Superior temporal gyrus (tissue), 1 donor: Measurements from ENCODE around the gene TENM4.

Source experiments
- DNase-seq: peaks from one replicate; pipeline ENCODE4 v3.0.0-alpha.2; 2016; ENCODE audit errors: extremely low spot score

TENM4 gene

DNA sequence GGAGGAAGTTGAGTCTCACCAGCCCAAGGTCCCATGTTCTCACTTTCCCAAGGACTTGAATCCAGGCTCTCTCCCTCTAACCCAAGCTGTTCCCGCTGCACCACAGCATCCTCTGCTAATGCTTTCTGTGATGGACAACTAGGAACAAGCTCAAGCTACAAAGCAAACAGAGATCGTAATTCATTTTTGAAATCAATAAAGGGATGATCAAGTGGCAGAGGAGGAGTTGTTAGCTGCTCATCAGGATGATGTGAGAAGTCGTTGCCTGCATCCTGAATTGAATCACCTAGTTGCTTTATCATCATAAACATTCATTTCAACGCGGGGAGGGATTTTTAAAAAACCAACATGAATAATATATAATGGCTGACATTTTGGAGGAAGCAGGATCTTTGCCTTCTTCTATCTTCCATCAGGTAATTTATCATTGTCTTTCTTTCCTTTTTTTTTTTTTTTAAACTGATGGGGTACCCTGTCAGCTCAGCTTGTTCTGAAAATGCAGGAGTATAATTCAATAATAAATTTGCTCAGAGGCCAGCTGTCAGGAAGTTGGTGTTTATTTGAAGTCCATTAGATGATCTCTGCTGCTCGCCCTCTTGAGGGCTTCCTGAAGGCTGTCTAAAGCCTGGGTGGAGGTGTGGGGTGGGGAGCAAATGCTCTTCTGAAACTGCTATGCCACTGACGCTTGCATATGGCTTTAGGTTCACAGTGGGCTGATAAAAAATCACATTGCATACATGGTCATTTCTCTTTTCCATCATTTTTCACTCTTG, 691.7 kb downstream of the TENM4 start:
- DNase-seq, result no peak

DNA sequence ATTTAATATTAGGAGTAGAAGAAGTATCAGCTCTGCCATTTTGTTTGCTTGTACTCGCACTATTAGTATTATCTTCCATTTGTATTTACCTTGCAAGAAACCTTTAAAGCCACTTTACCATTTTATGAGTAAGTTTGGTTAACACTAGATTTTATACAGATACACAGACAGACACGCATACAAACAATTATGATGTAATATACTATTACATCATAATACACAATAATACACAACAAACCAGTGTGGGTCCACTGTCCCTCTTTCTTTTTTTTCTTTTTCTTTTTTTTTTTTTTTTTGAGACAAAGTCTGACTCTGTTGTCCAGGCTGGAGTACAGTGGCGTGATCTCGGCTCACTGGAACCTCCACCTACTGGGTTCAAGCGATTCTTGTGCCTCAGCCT, 695.9 kb downstream of the TENM4 start:
- no peak for DNase-seq

DNA sequence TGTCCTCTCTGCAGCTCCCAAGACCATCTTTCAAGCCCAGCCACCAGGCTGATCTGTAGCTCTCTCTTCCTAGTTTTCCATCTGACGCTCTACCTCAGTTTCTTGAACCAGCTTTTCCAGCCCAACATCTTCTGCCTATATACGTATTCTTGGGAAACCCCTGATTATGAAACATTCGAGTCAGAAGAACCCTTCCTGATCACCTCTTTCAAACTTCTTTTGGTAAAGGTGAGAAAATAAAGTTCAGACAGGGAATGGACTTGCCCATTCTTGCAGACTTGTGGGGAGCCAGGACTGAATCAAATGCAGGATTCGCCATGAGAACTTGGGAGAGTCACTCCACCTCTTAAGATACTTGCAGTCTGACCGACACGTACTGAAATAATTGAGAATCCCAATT, 696.6 kb downstream of the TENM4 start:
- DNase-seq, result no peak

DNA sequence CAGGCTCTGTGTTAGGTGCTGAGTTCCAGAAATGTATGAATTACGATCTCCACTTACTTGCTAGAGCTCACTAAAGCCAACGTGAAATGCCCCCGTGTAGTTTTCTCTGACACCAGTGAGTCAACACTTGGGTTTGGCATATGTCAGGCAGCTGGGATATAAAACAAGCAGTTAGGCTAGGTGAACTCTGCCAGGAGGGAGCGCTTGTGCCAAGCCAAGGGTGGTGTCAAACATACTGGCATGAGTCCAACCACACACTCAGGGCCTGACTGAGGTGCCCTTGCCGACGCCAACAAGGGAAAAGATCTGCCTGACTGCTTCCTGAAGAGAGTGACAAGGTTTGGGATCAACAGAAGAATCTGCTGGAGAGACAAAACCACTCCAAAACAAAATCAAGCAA, 698.4 kb downstream of the TENM4 start:
- no peak for DNase-seq

DNA sequence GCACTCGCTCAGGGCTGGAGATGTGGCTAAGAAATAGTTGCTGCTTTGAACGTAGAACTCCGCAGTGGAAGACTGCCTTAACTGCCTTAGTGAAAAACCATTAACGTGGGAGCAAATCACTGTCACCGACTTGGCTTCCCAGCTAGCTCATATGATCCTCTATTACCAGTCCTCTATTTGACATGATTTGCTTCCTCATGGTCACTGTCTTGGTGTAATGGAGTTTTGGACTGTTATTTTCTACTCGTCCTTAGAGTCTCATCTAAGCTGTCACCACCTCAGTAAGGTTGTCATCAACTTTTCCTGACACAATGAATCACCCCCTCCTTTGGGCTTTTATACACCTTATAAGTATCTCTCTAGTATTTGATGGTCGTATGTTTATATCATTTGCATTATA, 699.1 kb downstream of the TENM4 start:
- no peak for DNase-seq

DNA sequence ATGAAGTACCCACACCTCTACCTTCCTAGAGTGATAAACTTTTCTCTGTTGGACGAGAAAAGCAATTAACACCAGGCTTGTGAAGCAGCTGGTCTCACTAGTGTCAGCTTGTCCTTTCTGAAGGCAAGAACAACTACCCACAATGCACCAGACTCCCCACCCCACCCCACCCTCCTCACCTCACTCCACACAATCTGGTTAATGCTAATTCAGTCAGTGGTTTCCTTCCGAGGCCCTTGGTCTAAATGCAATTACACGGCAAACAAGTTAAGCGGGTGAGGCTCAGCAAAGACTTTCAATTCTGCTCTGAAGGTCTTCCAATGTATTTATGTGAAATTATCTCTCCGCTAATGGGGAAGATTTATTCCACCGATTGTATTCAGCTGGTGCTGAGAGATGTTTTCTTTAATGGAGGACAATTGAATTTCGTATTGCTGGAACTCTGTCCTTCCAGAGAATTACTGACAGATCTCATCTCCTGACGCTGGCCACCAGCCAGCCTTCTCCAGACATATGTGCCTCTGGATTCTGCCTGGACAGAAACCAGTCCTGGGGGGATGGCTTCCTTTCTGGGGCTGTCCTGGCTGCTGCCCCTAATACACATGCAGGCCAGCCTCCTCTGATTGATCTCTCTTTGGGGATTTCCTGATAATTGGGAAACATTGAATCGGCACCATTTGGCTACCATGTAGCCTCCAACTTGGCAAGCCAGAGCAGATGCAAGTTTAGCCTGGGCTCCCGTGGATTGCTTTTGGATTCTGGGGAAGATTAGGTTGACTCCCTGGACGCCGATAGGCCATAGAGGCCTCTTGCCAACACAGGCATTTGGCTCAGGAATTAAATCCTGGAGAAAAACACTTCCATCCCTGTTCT, 700.4 kb downstream of the TENM4 start:
- no peak for DNase-seq

- DNase-seq, result no peak
Observed at GRCh38 chr11:78737891-78738290, 702.9 kb downstream of the TENM4 start.

- no peak for DNase-seq
Observed at GRCh38 chr11:78737301-78737700, 703.5 kb downstream of the TENM4 start.

DNA sequence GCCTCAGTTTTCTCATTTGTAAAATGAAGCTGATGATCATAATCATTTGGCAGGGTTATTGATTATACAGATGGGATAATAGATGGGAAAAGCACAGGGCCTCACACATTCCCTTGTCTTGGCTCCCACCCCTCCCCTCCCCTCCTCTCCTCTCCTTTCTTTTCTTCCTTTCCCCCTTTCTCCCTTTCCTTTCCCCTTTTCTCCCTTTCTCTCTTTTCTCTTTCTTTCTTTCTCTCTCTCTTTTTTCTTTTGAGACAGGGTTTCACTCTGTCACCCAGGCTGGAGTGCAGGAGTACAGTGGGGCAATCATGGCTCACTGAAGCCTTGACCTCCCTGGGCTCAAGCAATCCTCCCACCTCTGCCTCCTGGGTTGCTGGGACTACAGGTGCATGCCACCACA, 705.1 kb downstream of the TENM4 start:
- DNase-seq, result no peak

- no peak for DNase-seq
Observed at GRCh38 chr11:78733031-78733430, 707.8 kb downstream of the TENM4 start.

GRCh38 chr11:78732246-78732645, 708.6 kb downstream of the TENM4 start:
- DNase-seq, result no peak

DNA sequence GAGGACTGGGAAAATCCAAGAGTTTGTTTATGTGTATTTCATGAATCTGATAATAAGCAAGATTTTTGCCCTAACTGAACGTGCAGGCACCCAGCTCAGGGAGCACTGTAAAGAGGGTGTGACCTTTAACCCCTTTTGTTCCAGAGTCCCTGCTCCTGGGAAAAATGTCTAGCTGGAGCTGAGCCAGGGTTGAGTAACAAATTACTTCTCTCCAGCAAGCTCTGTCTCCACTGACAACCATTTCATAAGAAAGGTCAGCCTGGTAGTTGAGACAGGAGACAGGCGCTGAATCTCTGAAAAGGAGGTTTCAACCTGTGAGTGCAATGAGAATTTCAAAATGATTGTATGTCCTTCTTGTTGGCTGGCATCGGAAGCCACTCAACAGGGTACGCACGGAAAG, 709.8 kb downstream of the TENM4 start:
- DNase-seq, result no peak

DNA sequence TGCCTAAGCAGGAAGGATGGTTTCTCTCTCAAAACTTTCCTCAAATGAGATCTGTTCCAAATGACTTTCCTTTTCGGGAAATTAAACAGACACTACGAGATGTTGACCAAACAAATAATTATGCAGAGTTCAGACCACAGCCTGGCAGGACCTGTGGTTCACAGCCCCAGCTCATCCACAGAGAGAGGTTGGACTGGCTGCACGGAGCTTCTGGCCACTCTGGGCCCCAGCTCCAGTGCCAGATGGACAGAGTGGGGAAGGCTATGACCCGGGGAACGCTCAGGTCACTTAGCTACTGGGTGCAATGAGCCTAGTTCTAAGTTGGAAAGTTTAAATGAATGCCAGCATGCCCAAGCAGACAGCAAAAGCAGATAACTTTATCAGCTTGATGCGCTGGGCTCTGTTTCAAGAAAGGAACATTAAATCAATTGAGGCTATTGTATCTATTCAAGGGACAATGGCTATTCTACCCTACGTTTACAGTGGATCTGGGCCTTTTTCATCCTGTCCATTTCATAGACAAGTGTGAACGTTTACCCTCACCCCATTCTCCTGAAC, 710.5 kb downstream of the TENM4 start:
- DNase-seq, result no peak

GRCh38 chr11:78727816-78728215, 713.0 kb downstream of the TENM4 start:
- DNase-seq, result no peak

DNA sequence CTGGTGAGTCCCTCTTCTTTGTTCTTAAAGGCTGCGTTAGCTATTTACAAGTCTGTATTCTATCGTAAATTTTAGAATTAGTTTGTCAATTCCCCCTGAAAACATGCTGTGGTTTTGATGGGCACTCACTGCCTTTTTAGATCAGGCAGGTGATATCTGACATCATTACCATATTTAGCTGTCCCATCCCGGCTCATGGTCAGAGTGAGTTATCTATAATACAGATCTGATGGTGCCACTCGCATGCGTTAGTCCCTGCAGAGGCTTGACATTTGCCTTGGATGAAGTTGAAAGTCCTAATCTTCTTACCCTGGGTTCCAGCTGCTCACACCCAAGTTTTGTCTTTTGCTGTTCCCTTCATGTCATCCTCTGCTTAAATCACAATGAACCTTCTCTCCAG, 715.6 kb downstream of the TENM4 start:
- no peak for DNase-seq

DNA sequence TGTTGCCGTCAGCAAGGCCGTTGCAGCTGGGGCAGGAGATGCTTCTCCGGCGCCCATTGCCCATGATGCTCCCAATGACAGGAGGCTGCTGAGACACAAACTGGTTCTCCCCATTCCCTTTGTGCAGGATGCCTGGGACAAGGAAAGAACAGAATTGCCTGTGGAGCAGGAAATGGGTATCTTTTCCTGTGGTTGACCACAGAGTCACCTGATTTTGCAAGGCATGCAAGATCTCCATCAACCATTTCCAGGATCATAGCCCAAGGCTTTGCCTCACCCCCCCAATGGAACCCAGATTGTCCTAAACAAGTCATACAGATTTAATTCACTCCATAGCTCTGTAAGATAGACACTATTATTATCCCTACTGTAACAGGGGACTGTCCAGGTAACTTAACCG, 718.0 kb downstream of the TENM4 start:
- no peak for DNase-seq

GRCh38 chr11:78720281-78720989, 720.4 kb downstream of the TENM4 start:
- no peak for DNase-seq

DNA sequence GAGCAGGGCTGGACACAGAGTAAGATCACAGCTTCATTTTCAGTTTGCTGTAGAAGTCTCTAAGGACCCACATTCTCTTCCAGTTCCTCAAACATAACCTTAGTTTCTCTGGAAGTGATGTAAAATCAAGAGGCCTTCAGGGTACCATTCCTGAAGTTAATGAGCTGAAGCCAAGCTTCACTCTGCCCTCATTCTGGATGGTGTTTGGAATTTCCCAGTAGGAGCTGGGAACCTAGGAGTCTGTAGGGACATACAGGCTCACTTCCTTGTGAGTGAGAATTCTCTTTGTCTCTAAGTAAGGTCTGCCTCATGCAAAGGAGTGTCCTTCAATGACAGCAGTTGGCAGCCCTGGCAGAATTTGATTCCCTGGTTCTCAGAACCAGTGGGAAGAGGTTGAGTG, 723.8 kb downstream of the TENM4 start:
- no peak for DNase-seq

DNA sequence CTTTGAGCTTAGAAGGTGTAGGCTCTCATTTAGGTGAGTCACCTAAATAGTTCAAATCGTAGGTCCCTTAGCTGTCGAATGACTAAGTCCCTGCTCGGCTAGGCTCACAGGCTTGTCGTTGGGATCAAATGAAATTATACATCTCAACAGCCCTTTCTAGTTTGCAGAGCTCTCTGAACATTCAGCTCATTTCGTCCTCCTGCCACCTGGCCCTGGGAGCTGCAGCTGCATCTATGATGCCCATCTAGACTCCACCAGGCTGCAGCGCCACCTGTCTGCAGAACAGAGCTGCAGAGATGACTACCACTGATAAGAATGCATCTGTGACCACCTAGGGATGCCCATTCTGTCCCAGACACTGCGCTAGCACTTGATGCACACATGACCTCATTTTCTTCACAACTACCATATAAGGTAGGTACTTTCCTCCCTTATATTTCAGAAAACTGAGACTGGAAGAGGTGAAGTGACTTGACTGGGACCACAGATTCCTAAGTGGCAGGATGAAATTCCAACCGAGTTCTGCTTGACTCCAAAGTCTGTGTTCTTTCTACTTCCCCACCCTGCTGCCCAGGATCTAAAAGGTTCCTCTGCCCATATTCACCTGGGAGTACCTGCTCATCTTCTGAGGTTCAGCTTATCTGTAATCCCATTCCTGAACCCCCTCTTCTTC, 725.1 kb downstream of the TENM4 start:
- peak; percentile 66 for DNase-seq

- no peak for DNase-seq
Observed at GRCh38 chr11:78714539-78714938, 726.3 kb downstream of the TENM4 start.

DNA sequence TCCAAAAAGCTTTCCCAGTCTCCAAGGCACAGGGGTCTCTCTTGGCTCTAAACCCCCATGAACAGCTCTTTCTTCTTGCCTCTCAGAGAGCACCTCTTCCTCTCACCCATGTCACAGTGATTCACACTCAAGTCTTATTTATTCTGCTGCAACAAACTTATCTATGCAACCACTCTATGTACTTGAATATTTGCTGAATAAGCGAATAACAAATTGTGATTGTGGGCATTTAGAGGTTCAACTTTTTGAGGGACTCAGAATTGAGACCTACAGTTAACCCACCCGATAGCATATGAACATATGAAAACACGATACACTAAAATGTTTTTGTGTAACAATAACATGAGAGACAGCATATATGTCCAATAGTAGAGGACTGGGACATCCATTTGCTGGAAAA, 729.1 kb downstream of the TENM4 start:
- DNase-seq, result no peak

DNA sequence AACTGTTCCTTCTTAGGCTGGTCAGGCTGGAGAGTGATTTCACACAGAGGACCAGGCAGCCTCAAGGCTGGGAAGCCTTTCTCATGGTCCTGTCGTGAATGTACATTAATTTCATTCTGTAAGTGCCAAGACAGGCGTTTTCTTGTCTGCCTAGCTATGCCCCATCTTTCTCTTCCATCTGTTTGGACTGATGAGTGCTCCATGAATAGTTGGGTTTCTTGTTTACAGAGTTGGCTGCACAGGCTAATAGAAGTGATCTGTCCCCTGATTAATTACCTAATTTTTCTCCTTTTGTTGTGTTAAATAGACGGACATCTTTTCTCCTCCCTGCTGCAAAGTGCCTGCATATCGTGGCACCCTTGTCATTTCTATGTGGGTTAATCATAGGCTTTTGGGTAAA, 730.4 kb downstream of the TENM4 start:
- DNase-seq, result no peak
